Left renal pelvis (tissue), 4 donors: ENCODE measurements around the gene FAM210B. TPM values are rescaled to one million over a fixed set of nuclear protein-coding genes. Genes with fewer than 3 reads are reported as not detected.

ENCODE experiments used
- polyA plus RNA-seq, 4 donors: library from polyadenylated mRNA; unstranded; fragments of 120-200 nt; gene quantifications; one replicate each; pipeline ENCODE4 v1.2.1, GENCODE V29; 2013; ENCODE audit not compliant: insufficient read length in 4 of 4

FAM210B gene
- polyA plus RNA-seq, 4 donors, result 38.7 to 84.7 (median 43.4) TPM

Other genes with a start within 250 kb of the FAM210B start
- gene MC3R, start 110.2 kb upstream of the FAM210B start, polyA plus RNA-seq, result not detected
- 10 to 100 TPM; 13.2 to 16.5 (median 15.2) TPM for gene AURKA, start 33.2 kb downstream of the FAM210B start, polyA plus RNA-seq
- gene CSTF1, start 33.7 kb downstream of the FAM210B start, polyA plus RNA-seq, result 10 to 100 TPM; 32.3 to 46.5 (median 42.6) TPM
- gene CASS4, start 53.3 kb downstream of the FAM210B start, polyA plus RNA-seq, result 1 to 10 TPM in 3 of 4 donors, under 1 TPM in 1; 0.63 to 3.3 (median 2.8) TPM
- gene RTF2, start 109.7 kb downstream of the FAM210B start, polyA plus RNA-seq, result 100 to 1,000 TPM in 3 of 4 donors, 10 to 100 TPM in 1; 94.5 to 134 (median 129) TPM
- gene FAM209A, start 165.8 kb downstream of the FAM210B start, polyA plus RNA-seq, result under 1 TPM in 3 of 4 donors, not detected in 1; 0.29 to 0.40 (median 0.35) TPM
- gene FAM209B, start 174.3 kb downstream of the FAM210B start, polyA plus RNA-seq, result under 1 TPM; 0.27 to 0.34 (median 0.30) TPM